ENCODE results near the gene CASP6.

The CASP6 gene

GRCh38 chr4:109702950-109703663 is at the start of gene CASP6:
Gene CASP6 (minus strand): TSS chr4:109703445. CDS start chr4:109703395, 50 bp downstream.
- Mint-ChIP-seq H3K27me3 (ENCODE audit: low read depth) (no peaks in the 10 kb centered on the region), H3K9me3 (no peaks in the 10 kb centered on the region), H3K27ac (peak within 1 kb of the TSS; percentile 96 to 98 (median 98)), H3K4me3 (peak within 1 kb of the TSS; percentile 88 to 93 (median 89)), H3K36me3 (ENCODE audit: low read depth) (peaks cover 27% of the 10 kb centered on the region), H3K4me1 (peaks cover 30% of the 10 kb centered on the region)
- TF ChIP-seq, protein P1, sequence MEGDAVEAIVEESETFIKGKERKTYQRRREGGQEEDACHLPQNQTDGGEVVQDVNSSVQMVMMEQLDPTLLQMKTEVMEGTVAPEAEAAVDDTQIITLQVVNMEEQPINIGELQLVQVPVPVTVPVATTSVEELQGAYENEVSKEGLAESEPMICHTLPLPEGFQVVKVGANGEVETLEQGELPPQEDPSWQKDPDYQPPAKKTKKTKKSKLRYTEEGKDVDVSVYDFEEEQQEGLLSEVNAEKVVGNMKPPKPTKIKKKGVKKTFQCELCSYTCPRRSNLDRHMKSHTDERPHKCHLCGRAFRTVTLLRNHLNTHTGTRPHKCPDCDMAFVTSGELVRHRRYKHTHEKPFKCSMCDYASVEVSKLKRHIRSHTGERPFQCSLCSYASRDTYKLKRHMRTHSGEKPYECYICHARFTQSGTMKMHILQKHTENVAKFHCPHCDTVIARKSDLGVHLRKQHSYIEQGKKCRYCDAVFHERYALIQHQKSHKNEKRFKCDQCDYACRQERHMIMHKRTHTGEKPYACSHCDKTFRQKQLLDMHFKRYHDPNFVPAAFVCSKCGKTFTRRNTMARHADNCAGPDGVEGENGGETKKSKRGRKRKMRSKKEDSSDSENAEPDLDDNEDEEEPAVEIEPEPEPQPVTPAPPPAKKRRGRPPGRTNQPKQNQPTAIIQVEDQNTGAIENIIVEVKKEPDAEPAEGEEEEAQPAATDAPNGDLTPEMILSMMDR (IDR thresholded peaks at IDR 0.05; ENCODE audit: unreplicated experiment in 3 of 3) = peak; percentile 62 to 79 (median 78)

DNA sequence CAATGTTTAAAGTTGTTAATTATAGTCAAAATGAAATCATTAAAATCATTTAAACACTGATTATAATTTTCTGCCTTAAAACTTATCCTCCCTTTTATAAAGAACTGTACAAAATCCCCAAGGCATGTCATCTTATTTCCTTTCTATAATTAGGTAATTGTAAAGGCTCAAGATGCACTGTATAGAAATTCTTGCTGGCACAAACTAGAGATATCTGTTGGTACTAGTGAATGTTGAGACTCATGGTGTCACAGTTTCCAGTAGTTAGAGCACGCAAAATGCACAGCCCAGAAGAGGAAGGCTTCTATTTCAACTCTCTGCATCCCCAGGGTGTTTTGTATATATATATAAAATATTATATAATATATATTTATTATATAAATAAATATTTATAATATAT is 49.3 kb upstream of the CASP6 start:
- Mint-ChIP-seq H3K27ac (no peak overlapping the region), H3K9me3 (no peaks in the 10 kb centered on the region), H3K4me3 (no peak overlapping the region), H3K4me1 (no peaks in the 10 kb centered on the region), H3K36me3 (ENCODE audit: low read depth) (peaks cover 12% of the 10 kb centered on the region), H3K27me3 (ENCODE audit: low read depth) (no peaks in the 10 kb centered on the region)
- TF ChIP-seq, protein P1 (IDR thresholded peaks at IDR 0.05; ENCODE audit: unreplicated experiment in 3 of 3) = no peak

GRCh38 chr4:109751852-109752251 is 48.6 kb upstream of the CASP6 start:
- Mint-ChIP-seq H3K36me3 (ENCODE audit: low read depth) (peaks cover 9% of the 10 kb centered on the region), H3K27me3 (ENCODE audit: low read depth) (no peaks in the 10 kb centered on the region), H3K27ac (no peak overlapping the region), H3K9me3 (no peaks in the 10 kb centered on the region), H3K4me3 (no peak overlapping the region), H3K4me1 (no peaks in the 10 kb centered on the region)
- TF ChIP-seq, protein P1 (IDR thresholded peaks at IDR 0.05; ENCODE audit: unreplicated experiment in 3 of 3) = no peak

DNA sequence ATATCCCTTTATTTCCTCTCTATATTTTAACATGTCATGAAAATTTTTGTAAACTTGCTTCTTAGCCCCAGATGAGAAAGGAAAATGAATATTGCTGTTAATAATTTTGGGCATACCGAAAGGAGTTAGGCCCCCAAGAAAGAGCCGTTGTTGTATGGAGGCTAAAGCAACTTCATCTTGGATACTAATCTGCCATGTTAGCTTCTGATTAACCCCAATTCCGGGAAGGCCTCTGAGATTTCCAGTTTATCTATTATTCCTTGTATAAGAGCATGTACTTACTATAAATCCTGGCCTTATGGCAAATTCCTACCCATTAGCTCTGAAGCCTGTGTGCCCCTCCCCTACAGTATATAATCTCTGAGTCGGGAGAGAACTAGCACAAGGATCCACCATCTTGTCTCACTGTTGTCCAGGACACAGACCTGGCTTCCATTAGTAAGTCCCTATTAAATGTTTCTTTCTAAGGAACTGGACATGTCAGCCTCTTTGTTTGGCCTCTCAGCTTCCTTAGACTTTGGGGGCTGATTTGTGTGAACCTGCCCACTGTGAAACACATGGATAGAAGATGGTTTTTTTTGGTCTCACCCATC is 47.5 kb upstream of the CASP6 start:
- Mint-ChIP-seq H3K36me3 (ENCODE audit: low read depth) (peaks cover 6% of the 10 kb centered on the region), H3K4me3 (no peak overlapping the region), H3K4me1 (no peaks in the 10 kb centered on the region), H3K27me3 (ENCODE audit: low read depth) (no peaks in the 10 kb centered on the region), H3K27ac (no peak overlapping the region), H3K9me3 (no peaks in the 10 kb centered on the region)
- TF ChIP-seq, protein P1 (IDR thresholded peaks at IDR 0.05; ENCODE audit: unreplicated experiment in 3 of 3) = no peak

DNA sequence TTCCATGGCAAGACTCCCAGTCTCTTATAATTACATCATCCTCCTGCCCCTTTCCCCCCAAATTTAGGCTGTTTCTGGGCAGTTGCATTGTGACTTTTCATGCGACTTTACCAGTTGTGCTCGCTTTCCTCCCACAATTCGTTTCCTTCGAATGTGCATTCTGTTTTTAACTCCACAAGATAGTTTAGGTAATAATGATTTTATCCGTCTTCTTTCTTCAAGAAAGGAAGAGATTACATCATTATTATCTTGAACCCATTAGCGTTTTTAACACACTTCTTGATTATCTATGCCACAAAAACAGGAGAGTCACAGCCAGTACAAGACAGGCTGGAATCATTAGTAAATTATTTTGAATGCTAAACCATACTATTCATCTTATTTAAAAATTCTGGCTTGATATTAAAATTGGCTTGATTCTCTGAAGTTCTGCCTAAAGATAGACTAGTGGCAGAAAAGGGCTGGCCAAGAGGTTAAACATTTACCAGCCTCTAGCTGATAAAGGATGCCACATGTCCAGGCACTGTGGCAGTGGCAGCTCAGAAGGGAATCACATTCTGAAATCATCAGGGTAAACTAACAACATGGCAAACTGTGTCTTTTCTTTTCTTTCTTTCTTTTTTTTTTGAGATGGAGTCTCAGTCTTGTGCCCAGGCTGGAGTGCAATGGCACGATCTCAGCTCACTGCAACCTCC is 46.3 kb upstream of the CASP6 start:
- TF ChIP-seq, protein P1 (IDR thresholded peaks at IDR 0.05; ENCODE audit: unreplicated experiment in 3 of 3) = no peak
- H3K27ac Mint-ChIP-seq = no peak overlapping the region
- no peak overlapping the region for H3K4me3 Mint-ChIP-seq
- no peaks in the 10 kb centered on the region for H3K27me3 Mint-ChIP-seq (ENCODE audit: low read depth)
- H3K36me3 Mint-ChIP-seq (ENCODE audit: low read depth) = peaks cover 4% of the 10 kb centered on the region
- no peaks in the 10 kb centered on the region for H3K4me1 Mint-ChIP-seq
- H3K9me3 Mint-ChIP-seq = no peaks in the 10 kb centered on the region
